ENCODE results near the gene NOS1.

Gene NOS1

GRCh38 chr12:117328556-117329100, 32.8 kb downstream of the NOS1 start:
- no peak for DNase-seq

- DNase-seq, result no peak
These were observed 39.0 kb downstream of the NOS1 start for GRCh38 chr12:117322428-117322827.

GRCh38 chr12:117321572-117321971, 39.9 kb downstream of the NOS1 start:
- no peak for DNase-seq

GRCh38 chr12:117318591-117318990, 42.8 kb downstream of the NOS1 start:
- no peak for DNase-seq

- DNase-seq, result no peak
These were observed 45.1 kb downstream of the NOS1 start for GRCh38 chr12:117316336-117316735.

GRCh38 chr12:117313926-117314325, 47.5 kb downstream of the NOS1 start:
- DNase-seq, result no peak

DNA sequence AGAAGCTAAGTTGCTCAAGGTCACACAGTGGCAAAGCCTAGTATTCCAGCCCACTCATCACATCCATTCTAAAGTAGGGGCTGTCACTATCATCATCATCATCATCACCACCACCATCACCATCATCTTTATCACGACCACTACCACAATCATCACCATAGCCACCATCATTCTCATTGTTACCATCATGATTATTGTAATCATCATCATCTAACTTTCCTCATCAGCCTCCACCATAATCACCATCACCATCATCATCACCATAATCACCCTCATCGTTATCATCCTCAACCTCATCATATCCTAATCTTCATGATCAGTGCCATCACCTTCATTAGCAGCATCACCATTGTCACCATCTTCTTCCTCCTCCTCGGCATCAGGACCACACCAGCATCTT, 48.7 kb downstream of the NOS1 start:
- DNase-seq, result no peak

- no peak for DNase-seq
These were observed 52.0 kb downstream of the NOS1 start for GRCh38 chr12:117309276-117309925.

GRCh38 chr12:117300174-117300573, 61.3 kb downstream of the NOS1 start:
- no peak for DNase-seq

- no peak for DNase-seq
These were observed 62.7 kb downstream of the NOS1 start for GRCh38 chr12:117298648-117299225.

GRCh38 chr12:117298191-117298590, 63.2 kb downstream of the NOS1 start:
- no peak for DNase-seq

DNA sequence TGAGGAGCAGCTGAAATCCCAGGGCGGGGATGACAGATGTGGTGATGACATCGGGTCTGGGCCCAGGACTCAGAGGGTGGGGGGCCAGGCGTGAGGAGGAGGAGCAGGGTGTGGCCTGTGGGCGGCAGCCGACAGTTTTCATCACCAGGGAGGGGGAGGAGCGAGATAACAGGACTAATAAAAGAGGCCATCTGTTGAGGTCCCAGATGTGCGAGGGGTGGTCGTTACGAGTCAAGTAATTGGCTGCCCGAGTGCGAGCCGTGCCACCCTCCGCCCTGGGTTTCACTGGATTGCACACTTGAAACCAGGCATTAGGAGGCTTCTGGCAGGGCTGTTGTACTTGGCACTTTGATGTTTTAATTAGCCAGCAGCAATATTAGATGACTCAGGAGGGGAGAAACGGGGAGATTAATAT, 67.2 kb downstream of the NOS1 start:
- DNase-seq, result peak; percentile 74

DNA sequence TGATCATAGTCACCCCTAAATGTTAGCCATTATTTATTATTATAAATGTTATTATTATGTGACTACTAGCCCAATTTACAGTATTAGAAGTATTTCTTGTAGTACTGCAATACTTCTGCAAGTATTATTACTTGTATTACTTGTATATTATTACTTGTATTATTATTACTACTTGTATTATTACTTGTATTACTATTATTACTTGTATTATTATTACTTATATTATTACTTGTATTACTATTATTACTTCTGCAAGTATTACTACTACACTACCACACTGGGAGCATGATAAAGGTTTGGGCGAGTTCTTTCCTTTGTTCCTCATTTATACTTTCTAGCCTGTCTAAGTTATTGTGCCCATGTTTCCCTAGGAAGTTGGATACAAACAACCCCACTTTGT, 67.9 kb downstream of the NOS1 start:
- no peak for DNase-seq

GRCh38 chr12:117292688-117293087, 68.7 kb downstream of the NOS1 start:
- no peak for DNase-seq

DNA sequence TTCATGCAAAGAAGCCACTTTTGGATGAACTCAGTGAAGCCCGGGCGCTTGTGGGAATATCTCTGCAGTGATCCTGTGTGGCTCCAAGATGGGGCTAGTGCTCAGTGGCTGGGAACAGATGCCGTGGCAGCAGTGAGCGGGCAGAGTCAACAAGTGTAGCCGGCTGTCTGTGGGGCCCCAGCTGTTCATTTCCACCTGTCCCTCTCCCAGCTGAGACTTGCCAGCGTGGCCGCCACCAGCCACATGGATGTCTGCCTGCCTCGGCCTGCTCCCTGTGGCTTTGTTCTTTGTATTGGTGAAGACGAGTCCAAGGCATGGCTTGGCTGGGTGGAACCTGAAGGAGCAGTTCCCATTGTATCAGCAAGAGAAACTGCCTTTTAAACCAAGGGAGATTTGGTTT, 77.3 kb downstream of the NOS1 start:
- no peak for DNase-seq

GRCh38 chr12:117282490-117282889, 78.9 kb downstream of the NOS1 start:
- no peak for DNase-seq

- no peak for DNase-seq
These were observed 81.3 kb downstream of the NOS1 start for GRCh38 chr12:117280019-117280680.

DNA sequence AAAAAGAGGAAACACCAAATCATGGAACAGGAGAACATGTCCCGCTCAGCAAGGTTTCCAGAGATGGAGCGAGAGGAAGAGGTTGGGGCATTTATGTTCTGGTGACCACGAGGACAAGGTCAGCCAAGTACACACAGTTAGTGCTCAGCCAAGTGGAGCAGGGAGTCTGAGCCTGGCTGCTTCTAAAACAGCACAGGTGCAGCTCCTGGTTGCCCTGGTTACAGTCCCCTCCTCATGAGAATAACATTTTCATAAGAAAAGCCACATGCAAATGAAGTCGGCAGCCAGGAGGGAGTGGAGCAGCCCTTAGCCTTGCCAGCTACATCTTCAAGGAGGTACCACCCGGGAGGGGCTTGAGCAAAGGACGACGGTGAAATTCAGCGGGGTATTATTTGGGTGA, 81.8 kb downstream of the NOS1 start:
- DNase-seq, result peak; percentile 18

DNA sequence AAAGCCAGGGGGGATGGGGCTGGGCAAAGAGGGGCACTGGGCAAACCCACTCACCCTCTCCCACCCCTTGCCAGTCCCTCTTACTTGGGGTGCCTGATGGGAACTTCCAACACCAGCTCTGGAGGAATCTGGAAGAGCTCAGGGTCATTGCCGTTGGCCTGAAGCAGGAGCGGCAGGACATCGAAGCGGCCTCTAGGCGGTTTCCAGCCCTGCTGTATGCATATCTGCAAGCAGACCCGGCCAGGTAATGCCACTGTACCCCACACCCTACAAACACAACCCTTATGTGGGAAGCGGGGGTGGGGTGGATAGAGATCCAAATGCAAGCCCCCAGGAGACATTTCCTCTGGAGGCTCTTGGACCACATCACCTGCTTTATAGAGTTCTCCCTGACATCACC, 83.6 kb downstream of the NOS1 start:
- no peak for DNase-seq

GRCh38 chr12:117273091-117273490, 88.3 kb downstream of the NOS1 start:
- no peak for DNase-seq

DNA sequence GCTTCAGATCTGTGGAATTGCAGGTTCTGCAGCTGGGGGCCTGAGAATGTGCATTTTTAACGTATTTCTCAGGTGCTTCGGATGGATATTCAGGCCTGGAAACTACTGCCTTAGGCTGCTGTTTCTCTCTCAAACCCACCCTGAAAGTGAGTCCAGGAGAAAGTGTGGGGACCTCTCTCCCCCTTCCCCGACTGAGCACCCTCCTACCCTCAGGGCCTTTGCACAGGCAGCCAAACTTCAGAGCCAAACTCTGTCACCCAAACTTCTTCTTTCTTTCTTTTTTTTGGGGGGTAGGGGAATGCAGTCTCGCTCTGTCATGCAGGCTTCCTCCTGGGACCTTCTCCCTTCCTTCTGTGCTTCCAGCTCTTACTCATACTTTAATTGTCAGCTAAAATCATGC, 88.7 kb downstream of the NOS1 start:
- DNase-seq, result no peak

DNA sequence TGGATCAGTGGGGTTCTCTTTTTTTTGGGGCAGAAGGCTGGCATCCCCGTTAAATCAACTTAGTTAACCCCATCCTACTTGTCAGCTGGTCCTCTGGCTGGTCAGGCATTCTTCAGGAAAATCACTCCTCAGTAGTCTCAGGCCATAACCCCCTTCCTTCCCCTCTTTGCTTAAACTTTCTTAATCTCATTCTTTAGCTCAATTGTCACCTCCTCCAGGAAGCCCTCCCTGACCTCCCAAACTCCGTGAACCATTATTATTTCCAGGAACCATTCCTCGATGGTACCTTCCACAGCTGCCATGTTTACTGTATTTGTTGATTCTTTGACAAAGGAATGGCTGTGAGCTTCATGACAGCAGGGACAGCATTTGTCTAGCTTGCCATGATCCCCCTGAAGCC, 98.7 kb downstream of the NOS1 start:
- no peak for DNase-seq

DNA sequence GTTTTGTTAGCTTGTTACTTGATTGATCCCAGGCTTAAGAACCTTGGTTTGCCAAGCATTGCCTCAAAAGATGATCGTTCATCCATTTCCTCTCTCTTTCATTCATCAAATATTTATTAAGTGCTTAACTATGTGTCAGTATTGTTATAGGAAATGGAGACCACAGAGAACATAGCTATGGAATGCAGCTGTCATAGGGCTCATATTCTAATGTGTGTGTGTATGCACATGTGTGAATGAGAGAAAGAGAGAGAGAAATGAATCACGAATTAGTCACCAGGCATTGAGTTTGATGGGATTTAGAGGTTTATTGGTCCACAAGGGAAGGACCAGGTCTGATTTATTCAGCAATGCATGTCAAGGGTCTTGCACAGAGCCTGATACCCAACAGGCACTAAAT, 100.2 kb downstream of the NOS1 start:
- no peak for DNase-seq

DNA sequence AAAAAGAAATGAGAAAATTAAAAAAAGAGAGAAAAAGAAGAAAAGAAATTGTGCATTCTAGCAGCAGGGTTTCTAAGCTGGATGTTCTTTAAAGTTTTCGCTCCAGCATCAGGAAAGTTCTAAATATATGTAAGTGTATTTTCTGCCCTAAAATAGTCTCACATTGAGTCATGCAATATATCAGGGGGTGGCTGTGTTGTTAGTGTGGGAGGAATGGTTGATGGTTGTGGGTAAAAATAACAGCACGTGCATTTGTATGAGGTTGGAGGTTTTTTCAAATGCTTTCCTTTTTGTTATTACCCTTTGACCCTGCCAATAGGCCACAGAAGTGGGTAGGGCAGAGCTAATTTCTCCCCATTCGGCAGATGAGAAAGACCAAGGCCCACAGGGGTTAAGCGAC, 106.0 kb downstream of the NOS1 start:
- DNase-seq, result no peak

Data from NCI-H1105 (cell line).